Upper lobe of left lung (tissue), 6 donors: Measurements from ENCODE around the gene RFESD. TPM values are rescaled to one million over a fixed set of nuclear protein-coding genes. Genes with fewer than 3 reads are reported as not detected.
"Not testable (repeated sequence)": the region's sequence is repeated elsewhere in the genome, so short reads cannot be mapped to it uniquely, and the experiment has no call there.

ENCODE experiments used
- ATAC-seq, 2 donors: fragments of 200-7000 bp; cut with Tn5 transposase; one replicate each; pipeline ENCODE4 v1.9.1; 2022; ENCODE audit warnings: mild to moderate bottlenecking in 2 of 2, moderate library complexity in 2 of 2; ENCODE audit not compliant: low FRiP score in 2 of 2
- DNase-seq, 2 donors: peaks; one replicate each; pipeline ENCODE4 v3.0.0-alpha.2; 2019 to 2020
- H3K27ac ChIP-seq, 4 donors: fragments of 200-600 bp; sonication (generic); one replicate each; pipeline ENCODE4 v1.5.1; 2016 to 2019
- H3K27me3 ChIP-seq, 4 donors: fragments of 200-600 bp; sonication (generic); one replicate each; pipeline ENCODE4 v1.5.1; 2017 to 2019
- H3K36me3 ChIP-seq, 4 donors: fragments of 200-600 bp; sonication (generic); one replicate each; pipeline ENCODE4 v1.5.1; 2016 to 2019
- H3K4me1 ChIP-seq, 4 donors: fragments of 200-600 bp; sonication (generic); one replicate each; pipeline ENCODE4 v1.5.1; 2018 to 2019
- H3K4me3 ChIP-seq, 4 donors: fragments of 200-600 bp; sonication (generic); one replicate each; pipeline ENCODE4 v1.5.1; 2017 to 2019; ENCODE audit warnings: mild to moderate bottlenecking in 2 of 4, moderate library complexity in 1 of 4
- H3K9me3 ChIP-seq, 4 donors: fragments of 200-600 bp; sonication (generic); one replicate each; pipeline ENCODE4 v1.5.1; 2018 to 2019
- CTCF ChIP-seq, 6 experiments: fragments of 450-650 bp in 4 of 6; fragments of 200-600 bp in 2 of 6; sonication (generic) in 2 of 6; IDR thresholded peaks; one replicate each; pipeline ENCODE4 v1.5.1; 2016 to 2019; ENCODE audit warnings: antibody characterized with exemption in 6 of 6
- EP300 ChIP-seq, 4 donors: sonication (generic); formaldehyde crosslinking; IDR thresholded peaks; one replicate each; pipeline ENCODE4 v1.5.1; 2017; ENCODE audit warnings: antibody characterized with exemption in 4 of 4, control low read depth in 2 of 4
- POLR2A ChIP-seq, 4 donors: fragments of 450-650 bp; IDR thresholded peaks; one replicate each; pipeline ENCODE4 v1.5.1; 2016 to 2017; ENCODE audit warnings: antibody characterized with exemption in 4 of 4, mild to moderate bottlenecking in 2 of 4
- POLR2AphosphoS5 ChIP-seq, 2 donors: sonication (generic); formaldehyde crosslinking; IDR thresholded peaks; one replicate each; pipeline ENCODE4 v1.5.1; 2017; ENCODE audit warnings: antibody characterized with exemption in 2 of 2
- WGBS, 2 donors: methylation state at CpG; one replicate each; pipeline ENCODE4 v1.1.5; 2017 to 2018; 5-methylcytosine and 5-hydroxymethylcytosine counted together
- total RNA-seq, 6 donors: library from RNA; depleted of rRNA in 4 of 6; stranded (reverse); fragments of >200 nt in 4 of 6; gene quantifications; one replicate each; pipeline versions ENCODE4 v1.1.0 to v1.2.1, GENCODE V29; 2016 to 2021
- donor health status: DM: no; HTN: no; CAD: no; lungs with moderate emphysema.
- donor health status: DM: no; HTN: yes; CAD: no; lungs with severe emphysema.

The RFESD gene
- total RNA-seq, 6 donors from 2014 or later: 1.0 to 6.8 (median 1.8) TPM

- Histone ChIP-seq H3K36me3 (no peaks in the 10 kb centered on the region), H3K27me3 (no peaks in the 10 kb centered on the region), H3K27ac (peak overlapping the region in 1 of 4 donors; percentile 13), H3K4me1 (peaks cover 5 to 10% (median 6%) of the 10 kb centered on the region in 4 donors), H3K9me3 (no peaks in the 10 kb centered on the region), H3K4me3 (no peak overlapping the region)
- TF ChIP-seq CTCF (IDR thresholded peaks at IDR 0.05) (no peak), EP300 (IDR thresholded peaks at IDR 0.05) (no peak), POLR2A (IDR thresholded peaks at IDR 0.05) (peak in 1 of 4 donors; percentile 43), POLR2AphosphoS5 (IDR thresholded peaks at IDR 0.05) (peak in 1 of 2 donors; percentile 54)
- peak; percentile 59 to 66 for ATAC-seq
- DNase-seq: peak in 1 of 2 donors; percentile 41
- WGBS, 2 donors: 82 to 83% methylated on average over 4 of the region's 4 CpGs
These were observed 14.4 kb upstream of the RFESD start for GRCh38 chr5:95631991-95632675.

- H3K9me3 ChIP-seq, ATAC-seq, H3K27me3 ChIP-seq, H3K36me3 ChIP-seq, H3K27ac ChIP-seq, H3K4me1 ChIP-seq, H3K4me3 ChIP-seq, DNase-seq: not testable (repeated sequence)
- WGBS, 2 donors: 85 to 89% methylated on average over 2 of the region's 2 CpGs
These were observed 13.6 kb upstream of the RFESD start for GRCh38 chr5:95632942-95633341.

GRCh38 chr5:95633671-95634070 lies 12.9 kb upstream of the RFESD start:
- no peaks in the 10 kb centered on the region for H3K9me3 ChIP-seq
- no peaks in the 10 kb centered on the region for H3K36me3 ChIP-seq
- ATAC-seq: no peak
- 98% methylated on average over 3 of the region's 3 CpGs for WGBS, 2 donors
- H3K4me3 ChIP-seq: no peak overlapping the region
- TF ChIP-seq POLR2A (IDR thresholded peaks at IDR 0.05): no peak
- no peak for TF ChIP-seq POLR2AphosphoS5 (IDR thresholded peaks at IDR 0.05)
- TF ChIP-seq EP300 (IDR thresholded peaks at IDR 0.05): no peak
- no peak for TF ChIP-seq CTCF (IDR thresholded peaks at IDR 0.05)
- H3K27me3 ChIP-seq: no peaks in the 10 kb centered on the region
- no peak for DNase-seq
- H3K4me1 ChIP-seq: peaks cover 5 to 10% (median 6%) of the 10 kb centered on the region in 4 donors
- H3K27ac ChIP-seq: no peak overlapping the region

- Histone ChIP-seq H3K36me3 (no peaks in the 10 kb centered on the region), H3K9me3 (no peaks in the 10 kb centered on the region), H3K27ac (no peak overlapping the region), H3K27me3 (no peaks in the 10 kb centered on the region), H3K4me3 (no peak overlapping the region), H3K4me1 (peaks cover 5 to 10% (median 6%) of the 10 kb centered on the region in 4 donors)
- DNase-seq: no peak
- no peak for ATAC-seq
- WGBS, 2 donors: 90 to 92% methylated on average over 3 of the region's 3 CpGs
- TF ChIP-seq EP300 (IDR thresholded peaks at IDR 0.05) (no peak), POLR2A (IDR thresholded peaks at IDR 0.05) (no peak), POLR2AphosphoS5 (IDR thresholded peaks at IDR 0.05) (no peak), CTCF (IDR thresholded peaks at IDR 0.05) (no peak)
These were observed 12.5 kb upstream of the RFESD start for GRCh38 chr5:95634081-95634480.

GRCh38 chr5:95638632-95639031 lies 7.9 kb upstream of the RFESD start:
- no peaks in the 10 kb centered on the region for H3K4me1 ChIP-seq
- no peak overlapping the region for H3K27ac ChIP-seq
- H3K36me3 ChIP-seq: no peaks in the 10 kb centered on the region
- ATAC-seq: no peak
- H3K27me3 ChIP-seq: no peaks in the 10 kb centered on the region
- H3K9me3 ChIP-seq: no peaks in the 10 kb centered on the region
- WGBS, 2 donors: 74 to 79% methylated on average over 3 of the region's 3 CpGs
- no peak for DNase-seq
- no peak overlapping the region for H3K4me3 ChIP-seq
- no peak for TF ChIP-seq POLR2A (IDR thresholded peaks at IDR 0.05)
- no peak for TF ChIP-seq CTCF (IDR thresholded peaks at IDR 0.05)
- TF ChIP-seq EP300 (IDR thresholded peaks at IDR 0.05): no peak
